Testis (tissue), 2 donors: ENCODE measurements around the gene CD109.

Experiments
- POLR2A ChIP-seq: fragments of 450-650 bp; IDR thresholded peaks from one replicate; pipeline ENCODE4 v1.6.1; 2017; ENCODE audit warnings: antibody characterized with exemption, mild to moderate bottlenecking, moderate library complexity
- TF ChIP-seq, protein P1 (sequence below), 3 experiments: fragments of 450-650 bp in 2 of 3; fragments of 200-600 bp in 1 of 3; sonication (generic) in 1 of 3; IDR thresholded peaks; one replicate each; pipeline ENCODE4 v1.5.1; 2016 to 2019; ENCODE audit warnings: antibody characterized with exemption in 3 of 3, mild to moderate bottlenecking in 2 of 3, moderate library complexity in 1 of 3

- TF ChIP-seq, protein P1, sequence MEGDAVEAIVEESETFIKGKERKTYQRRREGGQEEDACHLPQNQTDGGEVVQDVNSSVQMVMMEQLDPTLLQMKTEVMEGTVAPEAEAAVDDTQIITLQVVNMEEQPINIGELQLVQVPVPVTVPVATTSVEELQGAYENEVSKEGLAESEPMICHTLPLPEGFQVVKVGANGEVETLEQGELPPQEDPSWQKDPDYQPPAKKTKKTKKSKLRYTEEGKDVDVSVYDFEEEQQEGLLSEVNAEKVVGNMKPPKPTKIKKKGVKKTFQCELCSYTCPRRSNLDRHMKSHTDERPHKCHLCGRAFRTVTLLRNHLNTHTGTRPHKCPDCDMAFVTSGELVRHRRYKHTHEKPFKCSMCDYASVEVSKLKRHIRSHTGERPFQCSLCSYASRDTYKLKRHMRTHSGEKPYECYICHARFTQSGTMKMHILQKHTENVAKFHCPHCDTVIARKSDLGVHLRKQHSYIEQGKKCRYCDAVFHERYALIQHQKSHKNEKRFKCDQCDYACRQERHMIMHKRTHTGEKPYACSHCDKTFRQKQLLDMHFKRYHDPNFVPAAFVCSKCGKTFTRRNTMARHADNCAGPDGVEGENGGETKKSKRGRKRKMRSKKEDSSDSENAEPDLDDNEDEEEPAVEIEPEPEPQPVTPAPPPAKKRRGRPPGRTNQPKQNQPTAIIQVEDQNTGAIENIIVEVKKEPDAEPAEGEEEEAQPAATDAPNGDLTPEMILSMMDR (IDR thresholded peaks at IDR 0.05): no peak
- TF ChIP-seq POLR2A: no peak
Observed at GRCh38 chr6:73870907-73871306, 174.9 kb downstream of the CD109 start.
